Posterior vena cava (tissue), 2 donors: ENCODE results near the gene CACNA1B. TPM values are rescaled to one million over a fixed set of nuclear protein-coding genes. Genes with fewer than 3 reads are reported as not detected.

ENCODE experiments used
- DNase-seq: peaks from one replicate; pipeline ENCODE4 v3.0.0-alpha.2; 2020; ENCODE audit warnings: low spot score
- intact Hi-C, 2 donors: fragments of 100-400 bp; cut with DNase I; formaldehyde crosslinking; loops; one replicate each; pipeline versions ENCODE4 v1.14.1 to v1.14.2; 2022 to 2023
- total RNA-seq, 2 donors: library from RNA; stranded (reverse); fragmentation: NEBNext Ultra II Directional; extraction: Animal tissue kit (Norgen Biotek cat#: 25700); gene quantifications; one replicate each; pipeline ENCODE4 v1.2.1, GENCODE V29; 2021
- donor health status: DM: yes; HTN: yes; CAD: no.
- donor health status: DM: yes; HTN: yes; CAD: no.

The CACNA1B gene
- total RNA-seq, 2 donors from 2014 or later = 0.09 to 0.10 TPM

- DNase-seq = peak; percentile 64
- intact Hi-C loops = no loop called here
Measured at GRCh38 chr9:138020120-138020794, 142.7 kb downstream of the CACNA1B start.

- intact Hi-C loops = no loop called here
- DNase-seq = no peak
Measured at GRCh38 chr9:138020795-138021182, 143.2 kb downstream of the CACNA1B start.

- intact Hi-C loops = no loop called here
- DNase-seq = no peak
Measured at GRCh38 chr9:138021251-138022056, 143.9 kb downstream of the CACNA1B start.

GRCh38 chr9:138022121-138022741 is 144.6 kb downstream of the CACNA1B start:
- intact Hi-C loops = no loop called here
- peak; percentile 73 for DNase-seq

GRCh38 chr9:138022756-138023393 is 145.3 kb downstream of the CACNA1B start:
- peak; percentile 56 for DNase-seq
- intact Hi-C loops = no loop called here

- intact Hi-C loops = no loop called here
- peak; percentile 64 for DNase-seq
Measured at GRCh38 chr9:138023394-138024124, 146.0 kb downstream of the CACNA1B start.

- DNase-seq = no peak
- intact Hi-C loops = no loop called here
Measured at GRCh38 chr9:138024131-138024530, 146.5 kb downstream of the CACNA1B start.

- intact Hi-C loops = no loop called here
- DNase-seq = peak; percentile 67
Measured at GRCh38 chr9:138024831-138025291, 147.3 kb downstream of the CACNA1B start.

GRCh38 chr9:138025417-138025816 is 147.8 kb downstream of the CACNA1B start:
- DNase-seq = no peak
- intact Hi-C loops = no loop called here

GRCh38 chr9:138025908-138026307 is 148.3 kb downstream of the CACNA1B start:
- intact Hi-C loops = no loop called here
- DNase-seq = no peak

- intact Hi-C loops = no loop called here
- DNase-seq = no peak
Measured at GRCh38 chr9:138028596-138028995, 151.0 kb downstream of the CACNA1B start.

GRCh38 chr9:138031186-138031585 is 153.6 kb downstream of the CACNA1B start:
- intact Hi-C loops = no loop called here
- DNase-seq = no peak

GRCh38 chr9:138033950-138034349 is 156.4 kb downstream of the CACNA1B start:
- no peak for DNase-seq
- intact Hi-C loops = no loop called here

GRCh38 chr9:138037140-138037539 is 159.6 kb downstream of the CACNA1B start:
- DNase-seq = peak; percentile 49
- intact Hi-C loops = no loop called here

GRCh38 chr9:138038244-138038671 is 160.7 kb downstream of the CACNA1B start:
- intact Hi-C loops = no loop called here
- peak; percentile 30 for DNase-seq

- peak; percentile 25 for DNase-seq
- intact Hi-C loops = no loop called here
Measured at GRCh38 chr9:138040446-138041430, 163.2 kb downstream of the CACNA1B start.

- no peak for DNase-seq
Measured at GRCh38 chr9:138042146-138042545, 164.6 kb downstream of the CACNA1B start.

GRCh38 chr9:138042640-138043039 is 165.1 kb downstream of the CACNA1B start:
- peak; percentile 47 for DNase-seq
- intact Hi-C loops = no loop called here

More at GRCh38 chr9:138042146-138042545, 164.6 kb downstream of the CACNA1B start:
- intact Hi-C loops = no loop called here
